GM18511 (cell line): ENCODE measurements around the gene MYL6.
A peak's percentile ranks its signal among the peaks of the same experiment; 100 is the strongest.
"Not testable (repeated sequence)": the region's sequence is repeated elsewhere in the genome, so short reads cannot be mapped to it uniquely, and the experiment has no call there.

ENCODE experiments used
- ATAC-seq: cut with Tn5 transposase; IDR thresholded peaks from one replicate; pipeline ENCODE4 v1.9.1; 2021; ENCODE audit warnings: mild to moderate bottlenecking, moderate library complexity; ENCODE audit not compliant: unreplicated experiment

MYL6 gene

GRCh38 chr12:56158029-56158925, at the start of gene MYL6:
MYL6 (plus strand) TSS chr12:56158359; CDS start chr12:56158402, 43 bp downstream.
- peak; percentile 85 for ATAC-seq

GRCh38 chr12:56110571-56110970, 47.6 kb upstream of the MYL6 start:
- ATAC-seq = no peak

- ATAC-seq = no peak
Measured at GRCh38 chr12:56114084-56114483, 44.1 kb upstream of the MYL6 start.

GRCh38 chr12:56115329-56115728, 42.8 kb upstream of the MYL6 start:
- no peak for ATAC-seq

GRCh38 chr12:56116267-56117081, 41.7 kb upstream of the MYL6 start, which contains the start of gene RPL41:
RPL41 (plus strand) TSS chr12:56116633.
- peak; percentile 51 for ATAC-seq

- not testable (repeated sequence) for ATAC-seq
Measured at GRCh38 chr12:56117082-56117706, 41.0 kb upstream of the MYL6 start.

- peak; percentile 85 for ATAC-seq
Measured at GRCh38 chr12:56117778-56118687, 40.1 kb upstream of the MYL6 start, which contains the start of gene ZC3H10. ZC3H10 (plus strand) TSS chr12:56118266; CDS start chr12:56120563, 2,297 bp downstream.

- no peak for ATAC-seq
Measured at GRCh38 chr12:56118688-56119357, 39.3 kb upstream of the MYL6 start.

- no peak for ATAC-seq
Measured at GRCh38 chr12:56119361-56119796, 38.8 kb upstream of the MYL6 start.

GRCh38 chr12:56120158-56120846, 37.9 kb upstream of the MYL6 start:
- no peak for ATAC-seq

GRCh38 chr12:56121204-56121870, 36.8 kb upstream of the MYL6 start:
- ATAC-seq = no peak

GRCh38 chr12:56122637-56123036, 35.5 kb upstream of the MYL6 start:
- ATAC-seq = no peak

- no peak for ATAC-seq
Measured at GRCh38 chr12:56124133-56124532, 34.0 kb upstream of the MYL6 start.

- ATAC-seq = no peak
Measured at GRCh38 chr12:56126732-56127239, 31.4 kb upstream of the MYL6 start.

GRCh38 chr12:56127485-56127887, 30.7 kb upstream of the MYL6 start:
- no peak for ATAC-seq

GRCh38 chr12:56127888-56128669, 30.1 kb upstream of the MYL6 start, which contains the start of gene ESYT1:
ESYT1 (plus strand) TSS chr12:56128267; CDS start chr12:56128320, 53 bp downstream.
- ATAC-seq = peak; percentile 89

GRCh38 chr12:56128670-56129205, 29.4 kb upstream of the MYL6 start:
- ATAC-seq = no peak
